Neural cell (in vitro differentiated cells): ENCODE data around the gene DPF3. TPM values are rescaled to one million over a fixed set of nuclear protein-coding genes. Genes with fewer than 3 reads are reported as not detected.

Experiments
- H2AFZ ChIP-seq: fragments of 200-600, 300-800 bp; sonication (generic), shearing (Covaris generic); 2 replicates; pipeline ENCODE4 v1.6.0; 2014; ENCODE audit warnings: low read depth, mild to moderate bottlenecking, antibody characterized with exemption, low read length, moderate library complexity
- H3F3A ChIP-seq: fragments of 200-600 bp; shearing (Covaris generic); 2 replicates; pipeline ENCODE4 v1.6.1; 2016; ENCODE audit warnings: mild to moderate bottlenecking, moderate library complexity, mixed read lengths, antibody characterized with exemption, low read length; ENCODE audit not compliant: insufficient read depth, poor library complexity, severe bottlenecking
- H3K27ac ChIP-seq: fragments of 200-600, 300-800 bp; sonication (generic), shearing (Covaris generic); 2 replicates; pipeline ENCODE4 v1.5.1; 2014; ENCODE audit warnings: mild to moderate bottlenecking, low read length, moderate library complexity
- H3K27me3 ChIP-seq: fragments of 300-800, 200-600 bp; sonication (generic), shearing (Covaris generic); 2 replicates; pipeline ENCODE4 v1.6.0; 2014; ENCODE audit warnings: mild to moderate bottlenecking, low read depth, low read length, moderate library complexity; ENCODE audit not compliant: insufficient read depth
- H3K36me3 ChIP-seq: fragments of 300-800, 200-600 bp; sonication (generic), shearing (Covaris generic); 2 replicates; pipeline ENCODE4 v1.5.1; 2014; ENCODE audit warnings: mild to moderate bottlenecking, antibody characterized with exemption, low read length, moderate library complexity; ENCODE audit not compliant: insufficient read depth
- H3K4me2 ChIP-seq: fragments of 300-800, 200-600 bp; sonication (generic), shearing (Covaris generic); 2 replicates; pipeline ENCODE4 v1.6.0; 2014; ENCODE audit warnings: mild to moderate bottlenecking, low read length
- H3K4me3 ChIP-seq: fragments of 300-800, 200-600 bp; sonication (generic), shearing (Covaris generic); 2 replicates; pipeline ENCODE4 v1.5.1; 2014; ENCODE audit warnings: mild to moderate bottlenecking, low read length, moderate library complexity
- H3K79me2 ChIP-seq: fragments of 200-600 bp; shearing (Covaris generic); replicated peaks from 2 replicates; pipeline ENCODE4 v1.6.0; 2014; ENCODE audit warnings: mild to moderate bottlenecking, low read length, moderate library complexity; ENCODE audit not compliant: insufficient read depth
- H3K9ac ChIP-seq: fragments of 300-800, 200-600 bp; sonication (generic), shearing (Covaris generic); 2 replicates; pipeline ENCODE4 v1.6.1; 2016; ENCODE audit warnings: mild to moderate bottlenecking, low read length, mixed read lengths
- H3K9me2 ChIP-seq: fragments of 200-600 bp; shearing (Covaris generic); 2 replicates; pipeline ENCODE4 v1.6.1; 2016; ENCODE audit warnings: mild to moderate bottlenecking, low read length, mixed read lengths; ENCODE audit not compliant: insufficient read depth
- H3K9me3 ChIP-seq: fragments of 200-600, 300-800 bp; sonication (generic), shearing (Covaris generic); 2 replicates; pipeline ENCODE4 v1.6.1; 2016; ENCODE audit warnings: mild to moderate bottlenecking, mixed run types, low read length, moderate library complexity, mixed read lengths
- H4K20me1 ChIP-seq: fragments of 200-600 bp; shearing (Covaris generic); 2 replicates; pipeline ENCODE4 v1.6.1; 2016; ENCODE audit warnings: mild to moderate bottlenecking, mixed run types; ENCODE audit not compliant: insufficient read depth
- EP300 ChIP-seq: fragments of 450-650 bp; conservative IDR thresholded peaks from 2 replicates; pipeline ENCODE4 v1.6.1; 2014; ENCODE audit warnings: antibody characterized with exemption, mild to moderate bottlenecking, moderate library complexity; ENCODE audit not compliant: poor library complexity, severe bottlenecking
- EZH2 ChIP-seq: fragments of 200-600, 300-800 bp; shearing (Covaris generic), sonication (generic); IDR thresholded peaks from 2 replicates; pipeline ENCODE4 v1.6.1; 2014; ENCODE audit warnings: antibody characterized with exemption, low read length, borderline replicate concordance, mild to moderate bottlenecking; ENCODE audit not compliant: insufficient read depth, poor library complexity, severe bottlenecking
- MXI1 ChIP-seq: fragments of 450-650 bp; conservative IDR thresholded peaks from 2 replicates; pipeline ENCODE4 v1.6.1; 2014; ENCODE audit warnings: antibody characterized with exemption, mild to moderate bottlenecking; ENCODE audit not compliant: poor library complexity, severe bottlenecking
- POLR2AphosphoS5 ChIP-seq: IDR thresholded peaks from 2 replicates; pipeline ENCODE4 v1.6.1; 2012
- RAD21 ChIP-seq: fragments of 450-650 bp; conservative IDR thresholded peaks from 2 replicates; pipeline ENCODE4 v1.6.1; 2014; ENCODE audit warnings: antibody characterized with exemption, mild to moderate bottlenecking, moderate library complexity
- SMC3 ChIP-seq: fragments of 450-650 bp; conservative IDR thresholded peaks from 2 replicates; pipeline ENCODE4 v1.6.1; 2014; ENCODE audit warnings: antibody characterized with exemption, mild to moderate bottlenecking, moderate library complexity; ENCODE audit not compliant: poor library complexity
- TAF1 ChIP-seq: IDR thresholded peaks from 2 replicates; pipeline ENCODE4 v1.6.1; 2012; ENCODE audit warnings: low read depth
- polyA plus RNA-seq: library from polyadenylated mRNA; depleted of rRNA; stranded (reverse); fragments of >200 nt; gene quantifications from 2 replicates; pipeline ENCODE4 v1.2.3, GENCODE V29; 2014
- TF ChIP-seq, protein P1 (sequence below): IDR thresholded peaks from 2 replicates; pipeline ENCODE4 v1.6.1; 2012; ENCODE audit warnings: borderline replicate concordance
- TF ChIP-seq, protein P2 (sequence below): fragments of 450-650 bp; IDR thresholded peaks from 2 replicates; pipeline ENCODE4 v1.5.1; 2014; ENCODE audit warnings: antibody characterized with exemption, mild to moderate bottlenecking, moderate library complexity; ENCODE audit not compliant: poor library complexity, severe bottlenecking

Gene DPF3
- polyA plus RNA-seq, 1 donor from 2014 or later, result 2.9 TPM

DNA sequence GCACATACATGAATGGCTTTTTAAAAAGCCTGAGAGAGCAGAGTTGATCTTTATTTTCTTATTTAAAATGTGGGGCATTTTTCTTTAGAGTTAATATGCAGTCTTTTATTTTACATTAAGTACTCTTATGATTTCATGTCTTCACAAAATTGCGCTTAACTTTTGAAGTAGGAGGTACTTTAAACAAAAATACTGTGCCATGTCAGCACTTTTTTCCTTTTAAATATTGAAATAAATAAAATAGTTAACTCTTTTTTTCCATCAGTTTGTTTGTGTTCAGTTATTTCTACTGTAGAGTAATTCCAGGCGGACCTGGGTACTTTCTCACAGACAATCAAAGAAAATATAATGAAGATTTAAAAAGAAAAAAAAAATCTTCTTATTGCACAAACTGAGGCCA is 231.7 kb downstream of the DPF3 start:
- H3K9me2 ChIP-seq, result no peaks in the 10 kb centered on the region
- H3K36me3 ChIP-seq, result no peaks in the 10 kb centered on the region
- H2AFZ ChIP-seq, result no peak overlapping the region
- TF ChIP-seq EP300 (no peak), TAF1 (no peak)
- H3K27me3 ChIP-seq, result no peaks in the 10 kb centered on the region
- H3K9ac ChIP-seq, result no peak overlapping the region
- no peaks in the 10 kb centered on the region for H3K79me2 ChIP-seq
- H3K9me3 ChIP-seq, result no peaks in the 10 kb centered on the region
- no peak overlapping the region for H3K4me2 ChIP-seq
- H3F3A ChIP-seq, result no peaks in the 10 kb centered on the region
- H3K4me3 ChIP-seq, result no peak overlapping the region
- H3K27ac ChIP-seq, result no peak overlapping the region
- no peaks in the 10 kb centered on the region for H4K20me1 ChIP-seq

DNA sequence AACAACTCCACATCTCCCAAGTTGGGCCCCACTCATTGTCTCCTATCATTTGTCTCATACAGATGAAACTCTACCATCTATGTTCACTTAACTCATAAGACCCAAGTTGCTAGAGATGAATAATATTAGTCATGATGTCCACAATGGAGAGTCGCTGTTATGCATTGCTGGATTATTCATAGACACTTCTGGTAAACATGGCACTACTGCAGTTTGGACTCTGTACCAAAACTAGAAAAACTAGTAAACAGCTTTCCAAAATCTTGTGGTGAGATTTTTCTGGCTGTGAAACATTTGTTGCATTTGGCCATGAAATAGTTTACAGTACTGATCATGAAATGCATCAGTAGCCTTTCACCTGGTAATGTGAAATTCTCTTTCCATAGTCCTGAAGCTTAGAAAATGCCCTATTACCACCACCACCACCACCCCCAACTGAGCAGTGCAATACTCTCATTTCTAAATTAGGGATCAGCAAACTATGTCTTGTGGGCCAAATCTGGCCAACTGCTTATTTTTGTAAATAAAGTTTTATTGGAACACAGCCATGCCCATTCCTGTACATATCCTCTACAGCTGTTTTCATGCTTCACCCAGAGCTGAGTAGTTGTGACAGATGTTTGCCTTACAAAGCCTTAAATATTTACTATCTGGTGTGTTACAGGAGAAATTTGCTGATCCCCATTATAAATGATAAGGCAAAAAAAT is 236.5 kb downstream of the DPF3 start:
- Histone ChIP-seq H4K20me1 (no peaks in the 10 kb centered on the region), H3K9ac (no peak overlapping the region), H2AFZ (no peak overlapping the region), H3K36me3 (no peaks in the 10 kb centered on the region), H3K79me2 (no peaks in the 10 kb centered on the region), H3K9me3 (no peaks in the 10 kb centered on the region), H3F3A (no peaks in the 10 kb centered on the region), H3K27ac (no peak overlapping the region), H3K27me3 (no peaks in the 10 kb centered on the region), H3K4me2 (no peak overlapping the region), H3K9me2 (no peaks in the 10 kb centered on the region), H3K4me3 (no peak overlapping the region)
- TF ChIP-seq EP300 (no peak), TAF1 (no peak), EZH2 (no peak), SMC3 (no peak), RAD21 (no peak), POLR2AphosphoS5 (no peak), MXI1 (no peak)
- TF ChIP-seq, protein P1, sequence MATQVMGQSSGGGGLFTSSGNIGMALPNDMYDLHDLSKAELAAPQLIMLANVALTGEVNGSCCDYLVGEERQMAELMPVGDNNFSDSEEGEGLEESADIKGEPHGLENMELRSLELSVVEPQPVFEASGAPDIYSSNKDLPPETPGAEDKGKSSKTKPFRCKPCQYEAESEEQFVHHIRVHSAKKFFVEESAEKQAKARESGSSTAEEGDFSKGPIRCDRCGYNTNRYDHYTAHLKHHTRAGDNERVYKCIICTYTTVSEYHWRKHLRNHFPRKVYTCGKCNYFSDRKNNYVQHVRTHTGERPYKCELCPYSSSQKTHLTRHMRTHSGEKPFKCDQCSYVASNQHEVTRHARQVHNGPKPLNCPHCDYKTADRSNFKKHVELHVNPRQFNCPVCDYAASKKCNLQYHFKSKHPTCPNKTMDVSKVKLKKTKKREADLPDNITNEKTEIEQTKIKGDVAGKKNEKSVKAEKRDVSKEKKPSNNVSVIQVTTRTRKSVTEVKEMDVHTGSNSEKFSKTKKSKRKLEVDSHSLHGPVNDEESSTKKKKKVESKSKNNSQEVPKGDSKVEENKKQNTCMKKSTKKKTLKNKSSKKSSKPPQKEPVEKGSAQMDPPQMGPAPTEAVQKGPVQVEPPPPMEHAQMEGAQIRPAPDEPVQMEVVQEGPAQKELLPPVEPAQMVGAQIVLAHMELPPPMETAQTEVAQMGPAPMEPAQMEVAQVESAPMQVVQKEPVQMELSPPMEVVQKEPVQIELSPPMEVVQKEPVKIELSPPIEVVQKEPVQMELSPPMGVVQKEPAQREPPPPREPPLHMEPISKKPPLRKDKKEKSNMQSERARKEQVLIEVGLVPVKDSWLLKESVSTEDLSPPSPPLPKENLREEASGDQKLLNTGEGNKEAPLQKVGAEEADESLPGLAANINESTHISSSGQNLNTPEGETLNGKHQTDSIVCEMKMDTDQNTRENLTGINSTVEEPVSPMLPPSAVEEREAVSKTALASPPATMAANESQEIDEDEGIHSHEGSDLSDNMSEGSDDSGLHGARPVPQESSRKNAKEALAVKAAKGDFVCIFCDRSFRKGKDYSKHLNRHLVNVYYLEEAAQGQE, result no peak
- TF ChIP-seq, protein P2, sequence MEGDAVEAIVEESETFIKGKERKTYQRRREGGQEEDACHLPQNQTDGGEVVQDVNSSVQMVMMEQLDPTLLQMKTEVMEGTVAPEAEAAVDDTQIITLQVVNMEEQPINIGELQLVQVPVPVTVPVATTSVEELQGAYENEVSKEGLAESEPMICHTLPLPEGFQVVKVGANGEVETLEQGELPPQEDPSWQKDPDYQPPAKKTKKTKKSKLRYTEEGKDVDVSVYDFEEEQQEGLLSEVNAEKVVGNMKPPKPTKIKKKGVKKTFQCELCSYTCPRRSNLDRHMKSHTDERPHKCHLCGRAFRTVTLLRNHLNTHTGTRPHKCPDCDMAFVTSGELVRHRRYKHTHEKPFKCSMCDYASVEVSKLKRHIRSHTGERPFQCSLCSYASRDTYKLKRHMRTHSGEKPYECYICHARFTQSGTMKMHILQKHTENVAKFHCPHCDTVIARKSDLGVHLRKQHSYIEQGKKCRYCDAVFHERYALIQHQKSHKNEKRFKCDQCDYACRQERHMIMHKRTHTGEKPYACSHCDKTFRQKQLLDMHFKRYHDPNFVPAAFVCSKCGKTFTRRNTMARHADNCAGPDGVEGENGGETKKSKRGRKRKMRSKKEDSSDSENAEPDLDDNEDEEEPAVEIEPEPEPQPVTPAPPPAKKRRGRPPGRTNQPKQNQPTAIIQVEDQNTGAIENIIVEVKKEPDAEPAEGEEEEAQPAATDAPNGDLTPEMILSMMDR, result no peak
